ENCODE measurements around the gene C16orf95. TPM values are rescaled to one million over a fixed set of nuclear protein-coding genes. Genes with fewer than 3 reads are reported as not detected.

C16orf95 gene
- total RNA-seq, 1 donor, result 4.0 TPM

DNA sequence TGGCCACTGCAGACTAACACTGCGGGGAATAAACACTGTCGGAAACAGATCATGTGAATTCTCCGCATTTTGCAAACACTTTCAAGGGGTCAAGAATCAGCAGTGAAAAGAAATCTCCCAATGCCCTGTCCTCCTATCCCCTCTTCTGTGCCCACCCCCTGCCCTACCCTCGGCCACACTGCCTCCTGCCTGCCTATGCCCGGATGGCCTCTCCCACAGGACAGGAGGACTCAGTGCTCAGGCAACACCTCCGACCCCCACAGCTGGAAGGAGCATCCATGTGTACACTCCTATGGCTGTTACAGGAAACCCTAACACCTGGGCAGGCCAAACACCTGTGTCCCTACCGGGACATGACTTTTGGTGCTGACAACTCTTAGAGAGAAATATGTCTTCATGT, 41.9 kb upstream of the C16orf95 start:
- Histone ChIP-seq H3K4me1 (ENCODE audit: insufficient read depth, low read length) (no peaks in the 10 kb centered on the region), H4K20me1 (ENCODE audit: insufficient read depth, low read length) (peaks cover 24% of the 10 kb centered on the region)

GRCh38 chr16:87358696-87359095, 41.5 kb upstream of the C16orf95 start:
- H3K4me1 ChIP-seq (ENCODE audit: insufficient read depth, low read length), result no peaks in the 10 kb centered on the region
- peaks cover 36% of the 10 kb centered on the region for H3K79me2 ChIP-seq (ENCODE audit: insufficient read depth, low read length)
- H4K20me1 ChIP-seq (ENCODE audit: insufficient read depth, low read length), result peaks cover 22% of the 10 kb centered on the region
- no peak overlapping the region for H2AFZ ChIP-seq (ENCODE audit: low read length)
- no peak overlapping the region for H3K4me3 ChIP-seq (ENCODE audit: insufficient read depth, low read length)
- DNase-seq (ENCODE audit: insufficient read length, low spot score, missing footprints), result peak; percentile 38
- H3K4me2 ChIP-seq (ENCODE audit: insufficient read depth, low read length), result no peak overlapping the region
- TF ChIP-seq CTCF (IDR thresholded peaks at IDR 0.05; ENCODE audit: extremely low read depth, low read depth, low read length), result no peak
- no peaks in the 10 kb centered on the region for H3K9me3 ChIP-seq (ENCODE audit: low read depth, low read length)
- no peak overlapping the region for H3K27ac ChIP-seq (ENCODE audit: low read depth, low read length)
- no peaks in the 10 kb centered on the region for H3K27me3 ChIP-seq (ENCODE audit: insufficient read depth, low read length)
- peaks cover 55% of the 10 kb centered on the region for H3K36me3 ChIP-seq (ENCODE audit: insufficient read depth, low read length)

More for the DNA sequence above, 41.9 kb upstream of the C16orf95 start:
- Histone ChIP-seq H3K27me3 (ENCODE audit: insufficient read depth, low read length) (no peaks in the 10 kb centered on the region), H3K27ac (ENCODE audit: low read depth, low read length) (no peak overlapping the region), H3K9me3 (ENCODE audit: low read depth, low read length) (no peaks in the 10 kb centered on the region), H3K4me2 (ENCODE audit: insufficient read depth, low read length) (no peak overlapping the region), H3K79me2 (ENCODE audit: insufficient read depth, low read length) (peaks cover 40% of the 10 kb centered on the region), H3K4me3 (ENCODE audit: insufficient read depth, low read length) (no peak overlapping the region), H3K36me3 (ENCODE audit: insufficient read depth, low read length) (peaks cover 55% of the 10 kb centered on the region), H2AFZ (ENCODE audit: low read length) (no peak overlapping the region)
- no peak for DNase-seq (ENCODE audit: insufficient read length, low spot score, missing footprints)
- no peak for TF ChIP-seq CTCF (IDR thresholded peaks at IDR 0.05; ENCODE audit: extremely low read depth, low read depth, low read length)

- H4K20me1 ChIP-seq (ENCODE audit: insufficient read depth, low read length), result peaks cover 22% of the 10 kb centered on the region
Observed at GRCh38 chr16:87358250-87358649, 41.1 kb upstream of the C16orf95 start.

DNA sequence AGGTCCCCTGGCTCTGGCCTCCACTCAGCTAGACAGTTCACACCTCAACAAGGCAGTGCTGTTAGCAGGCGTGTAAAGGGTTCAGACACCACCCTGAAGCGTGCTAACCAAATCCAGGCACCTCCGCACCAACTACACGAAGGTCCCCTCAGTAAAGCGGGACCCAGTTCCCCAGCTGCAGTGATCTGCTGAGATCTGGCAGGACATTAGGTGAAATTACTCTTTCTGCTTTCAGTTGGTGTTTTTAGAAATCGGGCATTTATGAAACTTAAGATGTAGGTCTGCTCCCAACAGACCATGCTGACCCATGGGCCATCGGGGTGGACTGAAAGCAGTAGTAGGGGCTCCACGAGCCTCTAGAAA, 39.3 kb upstream of the C16orf95 start:
- H3K9me3 ChIP-seq (ENCODE audit: low read depth, low read length), result no peaks in the 10 kb centered on the region
- H2AFZ ChIP-seq (ENCODE audit: low read length), result no peak overlapping the region
- peaks cover 29% of the 10 kb centered on the region for H3K79me2 ChIP-seq (ENCODE audit: insufficient read depth, low read length)
- H3K27me3 ChIP-seq (ENCODE audit: insufficient read depth, low read length), result no peaks in the 10 kb centered on the region
- no peak overlapping the region for H3K27ac ChIP-seq (ENCODE audit: low read depth, low read length)
- no peak overlapping the region for H3K4me2 ChIP-seq (ENCODE audit: insufficient read depth, low read length)
- H3K36me3 ChIP-seq (ENCODE audit: insufficient read depth, low read length), result peaks cover 42% of the 10 kb centered on the region
- H3K4me1 ChIP-seq (ENCODE audit: insufficient read depth, low read length), result no peaks in the 10 kb centered on the region
- DNase-seq (ENCODE audit: insufficient read length, low spot score, missing footprints), result peak; percentile 26
- peaks cover 18% of the 10 kb centered on the region for H4K20me1 ChIP-seq (ENCODE audit: insufficient read depth, low read length)
- H3K4me3 ChIP-seq (ENCODE audit: insufficient read depth, low read length), result no peak overlapping the region
- no peak for TF ChIP-seq CTCF (IDR thresholded peaks at IDR 0.05; ENCODE audit: extremely low read depth, low read depth, low read length)

More at GRCh38 chr16:87358250-87358649, 41.1 kb upstream of the C16orf95 start:
- Histone ChIP-seq H2AFZ (ENCODE audit: low read length) (no peak overlapping the region), H3K36me3 (ENCODE audit: insufficient read depth, low read length) (peaks cover 55% of the 10 kb centered on the region), H3K4me3 (ENCODE audit: insufficient read depth, low read length) (no peak overlapping the region), H3K27ac (ENCODE audit: low read depth, low read length) (no peak overlapping the region), H3K27me3 (ENCODE audit: insufficient read depth, low read length) (no peaks in the 10 kb centered on the region), H3K4me1 (ENCODE audit: insufficient read depth, low read length) (no peaks in the 10 kb centered on the region), H3K4me2 (ENCODE audit: insufficient read depth, low read length) (no peak overlapping the region), H3K79me2 (ENCODE audit: insufficient read depth, low read length) (peaks cover 36% of the 10 kb centered on the region), H3K9me3 (ENCODE audit: low read depth, low read length) (no peaks in the 10 kb centered on the region)
- TF ChIP-seq CTCF (IDR thresholded peaks at IDR 0.05; ENCODE audit: extremely low read depth, low read depth, low read length), result no peak
- peak; percentile 53 for DNase-seq (ENCODE audit: insufficient read length, low spot score, missing footprints)

Data from osteoblast (primary cell).